Muscle of back (tissue), 13 donors: Measurements from ENCODE around the gene CLCN4. TPM values are rescaled to one million over a fixed set of nuclear protein-coding genes. Genes with fewer than 3 reads are reported as not detected.

Source experiments
- DNase-seq, 3 donors: peaks; one replicate each; pipeline versions ENCODE4 v3.0.0 to v3.0.0-alpha.2; 2013
- long read RNA-seq, 9 donors: transcript quantifications; one replicate each; lab custom pipeline, GENCODE V29; 2026
- polyA plus RNA-seq, 10 donors: library from polyadenylated mRNA; unstranded; fragments of 120-200 nt; gene quantifications; one replicate each; pipeline ENCODE4 v1.2.1, GENCODE V29; 2013; ENCODE audit not compliant: insufficient read length in 10 of 10

Gene CLCN4
- 10 to 100 TPM in 8 of 10 donors, 1 to 10 TPM in 2; 8.8 to 15.7 (median 14.0) TPM for polyA plus RNA-seq
- long read RNA-seq, donor 1, full-length matches to known transcripts, result 2 of 2 reads
- long read RNA-seq, donor 1, partial matches to known transcripts, result 0 of 2 reads
- long read RNA-seq, donor 1, other reads (novel, unspliced or antisense), result 0 of 2 reads
- long read RNA-seq, donor 2, result 0 reads
- long read RNA-seq, donor 3, result 0 reads
- long read RNA-seq, donor 4, result 0 reads
- long read RNA-seq, donor 5, full-length matches to known transcripts, result 1 of 1 reads
- long read RNA-seq, donor 5, partial matches to known transcripts, result 0 of 1 reads
- long read RNA-seq, donor 5, other reads (novel, unspliced or antisense), result 0 of 1 reads
- long read RNA-seq, donor 6, full-length matches to known transcripts, result 3 of 3 reads
- long read RNA-seq, donor 6, partial matches to known transcripts, result 0 of 3 reads
- long read RNA-seq, donor 6, other reads (novel, unspliced or antisense), result 0 of 3 reads
- long read RNA-seq, donor 7, result 0 reads
- long read RNA-seq, donor 8, full-length matches to known transcripts, result 1 of 1 reads
- long read RNA-seq, donor 8, partial matches to known transcripts, result 0 of 1 reads
- long read RNA-seq, donor 8, other reads (novel, unspliced or antisense), result 0 of 1 reads
- long read RNA-seq, donor 9, result 0 reads

DNA sequence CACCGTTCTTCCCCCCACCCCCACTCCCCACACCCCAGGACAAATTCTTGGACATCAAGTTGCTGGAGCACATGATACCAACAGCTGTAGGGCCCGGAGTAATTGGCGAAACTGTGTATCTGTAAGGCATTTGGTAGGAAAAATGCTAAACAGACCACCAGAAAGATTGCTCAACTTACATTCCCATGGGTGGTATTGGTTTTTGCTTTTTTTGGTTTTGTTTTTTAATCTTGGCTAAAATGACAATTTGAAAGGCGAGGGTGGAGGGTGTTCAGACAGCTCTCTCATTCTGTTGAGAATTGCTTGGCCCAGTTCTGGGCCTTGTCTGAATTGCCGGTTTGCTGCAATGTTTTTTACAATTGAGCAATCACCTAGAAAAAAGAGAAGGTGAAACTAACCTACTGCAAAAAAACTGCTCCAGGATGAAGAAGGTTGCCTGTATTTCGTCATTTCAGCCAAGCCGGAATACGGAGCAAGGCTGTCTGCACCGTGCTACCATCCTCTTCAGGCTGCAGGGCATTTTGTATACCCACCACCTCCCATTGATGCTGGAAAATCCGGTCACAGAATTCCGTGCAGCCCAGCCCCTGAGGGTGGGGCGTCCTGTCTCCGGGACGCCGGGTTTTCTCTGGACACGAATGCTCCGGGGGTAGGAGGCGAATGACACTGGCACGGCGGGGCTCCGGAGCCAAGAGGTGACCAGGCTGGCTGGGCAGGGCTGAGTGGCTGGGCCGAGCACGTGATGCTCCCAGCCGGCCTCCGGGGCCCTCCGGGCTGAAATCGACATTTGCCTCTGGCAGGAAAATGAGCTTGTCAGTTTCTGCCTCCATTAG lies at the start of gene CLCN4:
TSS of gene CLCN4 (plus strand) at position 777 of the 833 bp plus-strand sequence. CDS start 28,058 bp downstream, outside the sequence.
- DNase-seq, result peak; percentile 44 to 71 (median 53)

DNA sequence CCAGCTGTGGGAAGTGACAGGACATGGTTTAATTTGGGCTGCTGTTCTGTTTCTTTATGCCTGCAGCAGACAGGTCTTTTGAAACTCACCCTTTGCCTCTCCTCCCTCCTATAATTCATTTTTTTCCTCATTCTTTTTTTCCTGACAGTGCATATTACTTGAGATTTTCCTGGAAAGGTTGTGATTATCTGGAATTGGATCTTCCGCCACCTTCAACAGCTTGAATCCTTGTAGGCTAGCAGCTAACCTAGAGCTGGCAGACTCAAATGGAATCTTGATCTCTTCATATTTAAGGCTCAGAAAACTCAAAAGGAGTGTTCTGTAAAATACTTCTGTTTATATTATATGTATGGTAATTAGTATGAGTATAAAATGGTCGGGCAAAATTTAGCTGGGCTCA lies 49.3 kb upstream of the CLCN4 start:
- DNase-seq, result peak in 1 of 3 donors; percentile 60

DNA sequence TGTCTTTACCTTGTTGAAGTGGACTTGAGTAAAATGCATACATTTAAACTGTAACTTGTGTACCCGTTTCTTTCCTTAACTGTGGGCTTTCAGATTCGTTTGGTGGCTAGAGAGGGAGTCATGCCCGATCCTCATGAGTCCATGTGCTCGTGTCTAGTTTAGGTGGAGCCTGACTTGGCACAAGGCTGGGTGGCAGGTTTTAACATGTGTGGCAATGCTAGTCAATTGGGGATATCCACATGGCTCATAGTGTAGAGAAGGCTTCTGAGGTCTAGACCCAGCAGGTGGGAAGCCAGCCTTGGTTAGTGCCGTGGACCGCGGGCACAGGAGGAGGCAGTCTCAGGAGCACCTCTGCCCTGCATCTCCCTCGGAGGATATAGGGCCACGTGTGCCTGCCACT lies 48.5 kb upstream of the CLCN4 start:
- DNase-seq, result no peak

DNA sequence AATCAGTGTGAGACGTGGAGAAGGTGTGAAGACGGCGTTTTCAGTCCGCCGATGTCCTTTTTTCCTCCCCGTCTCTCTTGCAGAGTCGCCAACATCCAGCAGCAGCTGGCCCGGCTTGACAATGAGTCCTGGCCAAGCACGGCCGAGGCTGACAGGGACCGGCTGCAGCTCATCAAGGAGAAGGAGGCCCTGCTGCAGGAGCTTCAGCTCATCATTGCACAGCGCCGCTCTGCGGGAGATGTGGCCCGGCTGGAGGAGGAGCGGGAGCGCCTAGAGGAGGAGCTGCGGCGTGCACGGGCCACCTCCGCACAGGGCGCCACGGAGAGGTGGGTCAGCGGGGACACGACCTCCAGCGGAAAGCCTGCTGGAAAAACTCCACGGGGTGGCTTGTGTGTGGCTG lies 47.1 kb upstream of the CLCN4 start:
- peak in 2 of 3 donors; percentile 42 to 77 for DNase-seq

DNA sequence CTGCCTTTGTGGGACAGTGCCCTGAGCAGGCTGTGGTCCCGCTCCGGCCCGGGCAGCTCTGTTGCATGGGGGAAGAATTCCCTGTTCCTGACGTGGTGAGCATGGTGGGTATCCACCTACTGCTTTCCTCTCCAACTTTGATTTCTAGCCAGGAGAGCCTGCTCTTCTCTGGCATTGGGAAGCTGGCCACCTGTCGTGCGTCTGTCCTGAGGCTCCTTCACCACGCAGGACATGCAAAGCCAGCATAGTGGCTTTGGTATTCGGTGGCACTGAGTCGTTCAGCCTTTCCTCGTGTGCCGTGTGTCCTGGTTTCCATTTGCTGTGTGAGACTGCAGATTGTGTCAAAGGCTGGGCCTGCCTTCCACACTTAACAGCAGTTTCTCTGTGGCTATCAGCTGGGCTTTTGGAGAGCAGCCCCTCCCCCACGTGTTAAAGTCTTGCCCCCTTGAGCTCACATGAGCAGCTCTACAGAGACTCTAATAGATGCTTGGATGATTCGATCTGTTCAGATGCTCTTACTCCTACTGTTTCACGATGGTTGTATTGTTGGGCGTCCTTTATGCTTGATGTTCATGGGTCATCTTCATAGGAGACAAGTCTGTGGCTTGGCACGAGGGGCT lies 46.3 kb upstream of the CLCN4 start:
- no peak for DNase-seq

DNA sequence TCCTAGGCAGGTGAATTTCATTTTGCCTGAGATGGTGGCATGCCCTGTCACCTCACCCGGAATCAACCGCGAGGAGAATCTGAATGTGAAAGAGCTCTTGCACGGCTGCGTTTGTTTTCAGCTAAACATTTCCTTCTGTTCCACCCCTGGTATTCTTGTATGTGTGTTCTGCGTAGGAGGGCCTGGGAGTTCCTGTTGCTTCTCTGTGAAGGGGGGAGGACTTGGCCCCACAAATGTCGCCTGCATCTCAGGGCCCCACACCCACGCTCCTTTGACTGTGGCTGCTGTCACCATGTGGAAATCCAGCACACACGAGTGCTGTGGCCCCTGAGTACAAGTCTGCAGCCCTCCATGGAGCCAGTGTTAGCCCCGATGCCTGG lies 45.8 kb upstream of the CLCN4 start:
- DNase-seq, result no peak

DNA sequence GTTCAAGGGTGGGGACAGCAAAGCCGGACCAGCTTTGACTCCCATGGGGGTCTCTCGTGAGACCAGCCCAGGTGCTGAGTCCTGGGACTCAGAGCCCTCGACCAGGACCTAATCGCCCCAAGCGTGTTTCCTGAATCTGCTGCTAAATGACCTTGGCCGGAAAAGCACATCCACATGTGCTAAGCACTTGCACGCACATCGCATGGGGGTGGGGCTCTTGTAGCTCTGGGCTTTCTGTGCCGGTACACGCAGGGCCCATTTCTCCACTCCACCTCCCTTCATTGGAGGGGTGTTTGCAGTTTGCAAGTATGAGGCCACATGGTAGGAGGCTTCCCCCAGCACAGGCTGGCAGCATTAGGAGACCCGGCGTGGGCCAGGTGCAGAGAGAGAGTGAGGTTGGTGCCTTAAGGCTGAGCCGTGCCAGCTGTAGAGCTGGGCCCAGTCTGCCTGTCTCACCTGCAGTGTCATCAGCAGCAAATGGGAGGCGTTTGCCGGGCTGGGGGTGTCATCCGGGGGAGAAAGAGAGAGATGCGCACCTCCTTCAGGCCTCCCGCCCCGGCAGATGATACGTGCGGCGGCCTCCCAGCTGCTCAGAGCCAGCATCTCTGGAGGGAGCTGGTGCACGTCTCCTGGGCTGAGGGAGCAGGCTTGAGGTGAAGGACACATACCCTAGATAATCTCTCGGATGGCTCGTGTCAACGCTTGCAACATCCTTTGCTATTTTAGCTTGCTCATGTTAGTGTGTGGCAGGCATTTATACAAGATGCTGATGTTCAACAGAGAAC lies 45.2 kb upstream of the CLCN4 start:
- DNase-seq, result peak in 1 of 3 donors; percentile 52

DNA sequence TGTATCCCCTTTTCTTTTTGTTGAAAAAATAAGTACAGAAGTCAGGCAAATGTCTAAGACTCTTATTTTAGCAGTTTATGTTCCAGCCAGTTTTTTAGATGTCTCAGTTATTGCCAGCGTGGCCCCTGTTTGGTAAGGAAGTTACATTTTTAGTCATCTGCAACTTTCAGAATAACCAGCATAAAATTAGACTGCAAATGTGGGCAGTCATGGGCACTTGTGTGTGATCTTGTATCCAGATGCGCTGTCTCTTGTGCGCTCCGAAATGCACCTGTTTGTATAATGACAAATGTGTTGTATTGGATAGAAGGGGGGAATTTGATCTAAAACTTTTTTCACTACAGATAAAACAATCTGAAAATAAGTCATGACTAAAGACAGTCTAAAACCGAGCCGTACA lies 44.3 kb upstream of the CLCN4 start:
- no peak for DNase-seq

DNA sequence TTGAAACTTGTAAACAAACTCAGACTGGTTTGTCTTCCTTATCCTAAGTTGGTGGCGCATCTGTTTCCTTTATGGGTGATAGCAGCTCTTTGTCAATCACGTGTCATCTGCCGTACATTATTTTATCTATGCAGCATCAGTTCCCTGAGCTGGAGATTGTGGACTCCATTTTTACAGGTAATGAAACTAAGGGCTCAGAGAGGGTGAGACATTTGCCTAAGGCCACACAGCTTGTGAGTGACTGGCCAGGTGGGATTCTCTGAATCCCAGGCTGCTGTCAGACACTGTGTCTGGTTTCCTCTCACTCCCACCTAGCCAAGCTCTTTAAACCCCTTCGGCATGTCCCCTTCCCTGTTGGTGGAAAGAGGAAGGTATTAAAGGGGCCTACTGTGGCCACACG lies 41.7 kb upstream of the CLCN4 start:
- DNase-seq, result no peak

DNA sequence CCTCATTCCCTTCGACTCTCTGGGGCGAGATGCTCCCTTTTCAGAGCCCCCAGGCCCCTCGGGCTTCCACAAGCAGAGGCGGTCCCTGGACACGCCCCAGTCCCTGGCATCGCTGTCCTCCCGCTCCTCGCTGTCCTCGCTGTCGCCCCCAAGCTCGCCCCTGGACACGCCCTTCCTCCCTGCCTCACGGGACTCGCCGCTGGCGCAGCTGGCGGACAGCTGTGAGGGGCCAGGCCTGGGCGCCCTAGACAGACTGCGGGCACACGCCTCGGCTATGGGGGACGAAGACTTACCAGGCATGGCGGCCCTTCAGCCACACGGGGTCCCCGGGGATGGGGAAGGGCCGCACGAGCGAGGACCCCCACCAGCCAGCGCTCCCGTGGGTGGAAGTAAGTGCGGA lies 39.5 kb upstream of the CLCN4 start:
- no peak for DNase-seq

DNA sequence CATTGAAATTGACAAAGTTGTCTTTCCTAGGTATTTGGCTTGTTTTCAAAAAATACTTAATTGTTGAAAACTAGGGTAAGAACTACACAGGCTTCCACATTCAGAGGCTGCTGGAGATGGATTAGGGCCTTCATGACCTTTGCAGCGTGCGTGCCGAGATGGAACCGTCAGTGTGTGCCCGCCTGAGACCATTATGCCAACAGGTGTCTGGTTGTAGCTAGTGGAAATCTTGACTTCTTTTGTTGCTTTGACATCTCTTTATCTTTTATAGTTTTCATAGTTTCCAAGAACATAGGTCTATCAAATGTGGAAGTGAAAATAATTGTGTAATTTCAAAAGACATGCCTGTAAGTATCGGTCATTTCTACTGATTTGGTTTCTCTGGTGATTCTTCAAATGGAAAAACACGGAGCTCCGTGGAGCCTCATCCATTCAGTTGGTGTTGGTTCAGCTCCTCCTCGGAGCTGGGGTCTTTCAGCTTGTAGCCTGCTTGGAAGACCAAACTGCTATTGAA lies 38.9 kb upstream of the CLCN4 start:
- DNase-seq, result no peak

DNA sequence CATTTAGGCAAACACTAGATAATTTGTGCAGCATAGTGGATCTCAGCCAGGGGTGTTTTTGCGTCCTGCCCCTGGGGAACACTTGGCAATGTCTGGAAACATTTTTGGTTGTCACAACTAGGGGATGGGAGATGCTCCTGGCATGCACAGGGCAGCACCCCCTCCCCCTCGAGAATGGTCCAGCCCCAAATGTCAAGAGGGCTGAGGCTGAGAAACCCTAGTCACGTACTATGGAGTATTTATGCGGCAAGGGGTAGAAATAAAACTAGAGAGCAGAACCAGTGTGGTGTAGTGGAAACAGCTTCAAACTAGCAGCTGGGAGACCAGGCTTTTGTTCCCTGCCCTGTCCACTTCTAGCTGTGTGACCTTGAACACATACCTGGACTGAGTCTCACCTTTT lies 38.2 kb upstream of the CLCN4 start:
- no peak for DNase-seq

DNA sequence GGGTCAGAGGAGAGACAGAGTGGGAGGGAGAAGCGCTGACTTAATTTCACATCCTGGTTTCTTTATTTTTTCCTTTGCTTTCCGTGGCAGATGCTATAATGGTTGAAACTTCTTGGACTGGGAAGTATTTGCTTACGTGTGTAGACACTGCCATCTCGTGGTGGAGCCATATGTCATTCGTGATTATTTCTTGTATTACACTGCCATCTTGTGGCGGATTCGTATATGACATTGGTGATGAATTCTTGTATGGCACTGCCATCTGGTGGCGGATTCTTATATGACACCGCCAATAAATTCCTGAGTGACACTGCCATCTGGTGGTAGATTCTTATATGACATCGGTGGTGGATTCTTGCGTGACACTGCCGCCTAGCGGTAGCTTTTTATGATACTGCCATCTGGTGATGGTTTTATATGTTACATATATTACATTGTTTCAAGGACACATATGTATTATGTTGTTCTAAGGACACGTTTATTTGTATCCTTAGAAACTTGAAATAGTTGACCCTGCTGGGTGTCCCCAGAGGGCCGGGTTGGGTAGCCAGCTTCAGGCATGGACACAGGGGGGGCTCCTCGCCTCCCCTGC lies 37.3 kb upstream of the CLCN4 start:
- DNase-seq, result peak; percentile 73 to 85 (median 77)

DNA sequence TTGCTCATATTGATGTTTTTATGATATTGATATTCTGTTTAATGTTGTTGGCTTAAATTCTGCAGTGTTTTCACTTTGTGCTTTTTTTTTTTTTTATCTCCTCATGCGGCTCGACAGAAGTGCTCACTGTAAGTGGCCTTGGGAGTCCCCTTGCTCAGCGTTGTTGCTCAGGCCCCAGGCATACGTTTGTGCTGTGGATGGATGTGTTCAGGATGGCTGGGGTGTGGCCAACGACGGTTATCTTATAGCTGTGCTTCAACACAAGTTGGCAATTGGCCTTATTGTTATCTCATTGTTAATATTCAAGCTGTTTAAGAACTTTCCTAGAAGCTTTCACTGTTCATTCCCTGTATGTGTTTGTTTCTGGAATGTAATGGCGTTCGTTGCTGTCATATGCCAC lies 36.4 kb upstream of the CLCN4 start:
- no peak for DNase-seq

DNA sequence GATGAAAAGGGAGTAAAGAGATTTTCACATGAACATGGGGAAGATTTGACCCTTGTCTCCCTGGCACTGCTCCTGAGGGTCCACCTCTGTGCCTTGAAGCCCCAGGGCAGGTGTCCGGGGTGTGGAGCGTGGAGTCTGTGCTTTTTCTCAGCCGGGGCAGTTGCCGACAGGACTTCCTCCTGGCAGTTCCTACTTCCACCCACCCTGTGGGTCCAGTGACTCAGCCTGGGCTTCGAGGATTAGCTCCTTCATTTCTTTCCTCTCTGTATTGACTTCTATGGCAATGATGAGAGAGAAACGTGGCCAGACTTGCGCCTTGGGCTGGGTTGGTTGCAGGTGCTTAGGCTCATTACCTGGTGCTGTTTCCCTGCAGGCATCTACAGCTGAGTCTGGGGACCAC lies 35.9 kb upstream of the CLCN4 start:
- DNase-seq, result no peak

DNA sequence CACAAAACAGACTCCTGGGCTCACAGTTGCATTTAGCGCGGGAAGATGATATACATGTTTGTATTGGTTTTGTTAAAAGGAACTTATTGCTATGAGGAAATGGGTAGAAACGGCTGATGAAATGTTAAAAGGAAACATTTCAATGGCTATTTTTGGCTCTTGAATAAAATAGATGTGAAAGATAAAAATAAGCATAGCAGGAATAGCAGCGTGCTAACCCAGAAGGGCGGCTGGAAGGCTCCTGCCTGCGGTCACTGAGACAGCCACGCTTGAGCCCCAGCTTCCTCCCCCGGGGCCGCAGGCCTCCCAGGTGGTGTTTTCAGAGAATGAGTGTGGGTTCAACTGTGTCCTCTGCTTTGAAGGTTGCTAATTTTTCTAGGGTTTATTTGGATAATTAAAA lies 35.0 kb upstream of the CLCN4 start:
- DNase-seq, result no peak

DNA sequence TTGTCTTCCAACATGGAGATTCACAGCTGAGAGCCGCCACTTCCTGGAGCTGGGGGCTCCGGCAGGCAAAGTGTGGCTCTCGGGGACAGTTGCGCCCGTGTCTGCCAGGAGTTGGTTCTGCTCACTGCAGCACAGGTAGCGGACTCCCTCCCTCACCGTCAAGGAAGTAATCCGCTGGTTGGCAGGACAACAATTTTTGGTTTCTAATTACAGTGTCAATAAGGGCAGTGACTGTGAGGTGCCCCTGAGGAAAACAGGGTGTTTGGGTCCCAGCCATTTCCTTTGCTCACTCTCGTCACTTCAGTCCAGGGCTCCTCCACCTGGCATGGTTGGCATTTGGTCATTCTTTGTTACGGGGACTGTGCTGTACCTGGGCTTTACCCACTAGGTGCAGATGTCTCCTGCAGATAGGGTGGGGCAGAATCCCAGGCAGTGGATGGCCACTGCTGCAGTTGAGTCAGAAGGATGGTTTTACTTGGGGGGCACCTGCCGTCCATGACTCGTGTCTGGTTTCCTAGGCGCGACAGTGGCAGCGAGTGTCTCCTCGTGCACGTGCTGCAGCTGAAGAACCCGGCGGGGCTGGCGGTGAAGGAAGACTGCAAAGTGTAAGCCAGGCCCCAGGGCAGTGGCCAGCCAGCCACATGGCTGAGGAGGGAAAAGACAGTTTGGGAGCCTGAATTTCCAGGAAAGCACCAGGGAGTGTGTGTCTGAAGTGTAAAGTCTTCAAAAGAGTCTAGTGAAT lies 32.1 kb upstream of the CLCN4 start:
- DNase-seq, result no peak

DNA sequence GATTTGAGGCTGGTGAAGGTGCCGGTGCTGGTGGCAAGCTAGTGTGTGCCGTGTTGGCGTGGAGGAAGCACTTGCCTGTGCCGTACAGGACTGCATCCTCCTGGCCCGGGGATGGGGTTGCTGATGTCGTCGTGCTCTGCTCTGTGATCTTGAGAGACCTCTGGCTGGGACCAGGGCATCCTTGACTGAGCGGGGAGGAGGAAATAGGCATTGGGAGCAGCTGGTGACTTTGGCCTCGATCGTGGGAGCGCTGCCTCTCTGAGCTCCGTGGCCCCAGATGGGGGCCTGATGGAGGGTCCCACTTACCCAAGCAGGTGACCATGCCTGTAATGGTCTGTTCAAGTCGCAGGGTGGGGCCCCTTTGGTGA lies 31.5 kb upstream of the CLCN4 start:
- DNase-seq, result no peak

DNA sequence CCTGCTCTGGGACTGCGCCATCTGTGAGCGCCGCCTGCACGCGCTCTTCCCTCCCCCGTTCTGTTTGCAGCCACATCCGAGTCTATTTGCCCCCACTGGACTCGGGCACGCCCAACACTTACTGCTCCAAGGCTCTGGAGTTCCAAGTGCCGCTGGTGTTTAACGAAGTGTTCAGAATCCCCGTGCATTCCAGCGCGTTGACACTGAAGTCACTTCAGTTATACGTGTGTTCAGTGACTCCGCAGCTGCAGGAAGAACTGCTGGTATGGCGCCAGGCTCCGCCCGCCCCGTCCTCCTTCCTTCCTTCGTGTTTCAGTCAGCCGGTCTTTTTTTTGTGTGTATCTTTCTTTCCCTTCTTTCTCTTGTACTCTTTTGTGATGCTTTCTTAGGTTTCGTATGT lies 30.7 kb upstream of the CLCN4 start:
- DNase-seq, result no peak

DNA sequence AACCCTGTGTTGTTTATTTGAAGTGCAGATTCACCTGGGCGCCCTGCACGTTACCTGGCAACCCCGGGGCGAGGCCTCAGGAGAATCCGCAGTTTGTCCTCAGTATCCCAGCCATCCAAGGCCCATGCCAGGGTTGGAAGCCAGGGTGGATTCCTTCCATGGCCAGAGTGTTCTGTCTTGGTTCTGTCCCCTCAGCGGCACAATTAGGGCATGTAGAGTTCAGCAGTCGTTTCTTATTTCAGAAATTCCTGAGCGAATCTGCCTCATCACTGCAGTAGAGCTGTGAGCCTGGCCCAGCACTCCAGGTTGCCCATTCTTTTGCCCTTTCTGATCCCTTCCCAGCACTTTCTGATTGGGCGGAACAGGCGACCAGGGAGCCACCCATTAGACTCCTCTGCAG lies 29.9 kb upstream of the CLCN4 start:
- no peak for DNase-seq
